GM18517 (cell line): ENCODE measurements around the gene PAX5.

Source experiments
- ATAC-seq: cut with Tn5 transposase; IDR thresholded peaks from one replicate; pipeline ENCODE4 v1.9.1; 2021; ENCODE audit warnings: mild to moderate bottlenecking, moderate library complexity; ENCODE audit not compliant: unreplicated experiment

The PAX5 gene

GRCh38 chr9:36991516-36992134, 42.4 kb downstream of the PAX5 start:
- no peak for ATAC-seq

GRCh38 chr9:36988848-36989247, 45.2 kb downstream of the PAX5 start:
- no peak for ATAC-seq

GRCh38 chr9:36987891-36988290, 46.2 kb downstream of the PAX5 start:
- ATAC-seq: no peak

GRCh38 chr9:36987409-36987808, 46.7 kb downstream of the PAX5 start:
- no peak for ATAC-seq

- ATAC-seq: no peak
These were observed 47.3 kb downstream of the PAX5 start for GRCh38 chr9:36986468-36987408.

- ATAC-seq: no peak
These were observed 48.1 kb downstream of the PAX5 start for GRCh38 chr9:36985769-36986467.

- no peak for ATAC-seq
These were observed 48.9 kb downstream of the PAX5 start for GRCh38 chr9:36985061-36985768.

GRCh38 chr9:36980148-36980974, 53.7 kb downstream of the PAX5 start:
- ATAC-seq: no peak

GRCh38 chr9:36976371-36977030, 57.6 kb downstream of the PAX5 start:
- ATAC-seq: no peak

- no peak for ATAC-seq
These were observed 59.3 kb downstream of the PAX5 start for GRCh38 chr9:36974731-36975130.

- ATAC-seq: no peak
These were observed 62.1 kb downstream of the PAX5 start for GRCh38 chr9:36971935-36972488.

GRCh38 chr9:36970007-36970888, 63.8 kb downstream of the PAX5 start:
- no peak for ATAC-seq

- no peak for ATAC-seq
These were observed 64.8 kb downstream of the PAX5 start for GRCh38 chr9:36969216-36969771.

- ATAC-seq: no peak
These were observed 65.4 kb downstream of the PAX5 start for GRCh38 chr9:36968574-36969215.

- ATAC-seq: no peak
These were observed 66.1 kb downstream of the PAX5 start for GRCh38 chr9:36967997-36968396.

GRCh38 chr9:36966371-36967097, 67.5 kb downstream of the PAX5 start:
- ATAC-seq: no peak

GRCh38 chr9:36964791-36965190, 69.3 kb downstream of the PAX5 start:
- no peak for ATAC-seq
